HG03565 (cell line): Measurements from ENCODE around the gene PEX5L.

Experiments used
- ATAC-seq: cut with Tn5 transposase; IDR thresholded peaks from one replicate; pipeline ENCODE4 v1.9.1; 2021; ENCODE audit warnings: mild to moderate bottlenecking, moderate library complexity; ENCODE audit not compliant: unreplicated experiment

The PEX5L gene

DNA sequence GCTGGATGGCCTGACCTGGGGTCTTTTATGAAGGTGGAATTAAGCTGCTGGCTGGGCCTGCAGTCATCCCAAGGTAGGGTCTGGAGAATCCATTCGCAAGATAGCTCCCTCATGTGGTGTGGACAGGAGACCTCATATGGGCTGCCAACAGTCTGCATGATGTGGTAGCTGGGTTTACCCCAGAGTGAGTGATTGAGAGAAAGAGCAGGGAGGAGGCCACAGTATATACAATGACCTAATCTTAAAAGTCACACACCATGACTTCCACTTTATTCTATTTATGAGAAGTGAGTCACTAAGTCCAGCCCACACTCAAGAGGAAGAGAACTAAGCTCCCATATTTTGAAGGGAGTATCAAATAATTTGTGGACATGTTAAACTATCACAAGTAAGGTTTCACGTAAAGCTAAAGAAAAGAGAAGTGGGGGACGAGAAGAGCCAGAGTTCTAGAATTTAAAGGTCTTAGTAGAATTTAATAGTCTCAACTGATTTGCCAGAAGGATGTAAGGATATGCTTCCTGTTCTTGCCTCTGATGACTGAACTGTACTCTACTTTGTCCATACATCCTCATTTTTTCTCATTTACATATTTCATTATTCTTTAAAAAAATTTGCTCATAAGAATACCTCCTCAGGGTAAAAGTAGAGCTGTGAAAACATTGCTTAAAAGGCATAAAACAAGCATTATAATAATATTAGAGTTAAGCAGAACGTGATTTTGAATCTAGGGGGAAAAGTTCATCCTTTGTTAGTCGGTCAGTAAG lies 184.4 kb downstream of the PEX5L start:
- ATAC-seq, result peak; percentile 85

DNA sequence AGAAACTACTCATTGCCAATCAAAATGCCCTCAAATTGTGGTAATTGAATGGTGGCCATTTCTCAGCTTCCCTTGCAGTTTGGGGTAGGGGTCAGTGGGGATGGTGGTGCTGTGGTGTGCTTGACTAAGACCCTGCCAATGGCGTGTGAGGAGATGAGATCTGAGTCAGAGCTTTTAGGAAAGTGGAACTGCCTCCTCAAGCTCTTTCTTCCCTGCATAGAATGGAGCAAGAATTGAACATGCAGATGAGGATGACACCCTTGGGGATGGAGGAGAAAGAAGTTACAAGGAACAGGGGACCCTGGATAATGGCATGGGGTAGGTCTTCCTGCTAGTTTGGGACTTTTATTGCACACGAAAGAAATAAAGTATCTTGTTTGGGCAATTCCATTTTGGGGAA lies 188.0 kb downstream of the PEX5L start:
- no peak for ATAC-seq

DNA sequence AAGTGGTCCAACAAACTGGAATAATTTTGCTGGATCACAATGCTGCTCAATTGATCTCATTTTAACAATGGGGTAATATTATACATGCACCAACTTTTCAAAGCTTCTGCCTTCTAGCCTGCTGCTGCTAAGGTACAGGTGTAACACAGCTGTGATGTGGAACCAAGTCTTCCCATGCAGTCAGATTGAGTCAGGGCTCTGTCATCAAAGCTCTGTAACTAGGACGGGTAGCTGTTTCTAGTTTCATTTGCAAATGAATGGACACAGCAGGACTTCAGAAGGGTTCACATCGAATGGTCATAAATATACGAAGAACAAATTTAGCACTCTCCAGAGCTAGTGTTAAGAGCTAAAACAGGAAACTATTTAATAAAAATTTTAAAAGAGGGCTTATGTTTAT lies 194.7 kb downstream of the PEX5L start:
- ATAC-seq, result no peak

DNA sequence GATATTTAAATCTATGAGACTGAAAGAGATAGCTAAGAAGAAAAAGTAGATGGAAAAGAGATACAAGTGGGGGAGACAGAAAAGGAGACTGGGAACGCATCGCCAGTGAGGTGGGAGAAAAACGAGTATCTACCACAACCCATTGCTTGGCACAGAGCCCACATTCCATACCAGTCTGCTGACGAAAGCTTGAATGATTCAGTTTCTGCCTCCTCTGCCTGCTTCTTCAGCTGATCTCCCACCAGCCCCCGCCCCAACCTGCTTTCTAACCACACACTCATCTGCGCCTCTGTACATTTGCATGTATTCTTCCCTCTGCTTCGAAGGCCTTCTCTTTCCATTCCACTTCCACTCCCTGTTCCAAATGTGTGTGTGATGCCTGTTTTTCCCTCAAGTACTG lies 195.8 kb downstream of the PEX5L start:
- no peak for ATAC-seq

DNA sequence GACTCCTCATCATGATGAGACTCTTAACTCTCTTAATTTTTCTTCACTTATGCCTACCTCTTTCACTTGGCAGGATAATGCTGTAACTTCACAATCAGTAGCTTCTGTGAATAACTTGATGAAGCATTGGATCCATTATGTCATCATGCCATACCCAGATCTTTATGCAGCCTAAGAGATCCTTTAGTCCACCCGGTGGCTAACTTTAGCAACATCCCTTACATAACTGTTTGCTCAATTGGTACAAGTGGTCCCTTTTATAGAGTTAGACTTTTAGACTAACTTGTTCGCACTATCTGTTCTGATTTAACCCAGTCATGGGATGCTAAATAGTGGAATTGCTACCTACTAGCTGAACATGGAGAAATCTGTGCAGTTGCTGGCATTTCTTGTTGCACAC lies 199.4 kb downstream of the PEX5L start:
- ATAC-seq, result no peak

DNA sequence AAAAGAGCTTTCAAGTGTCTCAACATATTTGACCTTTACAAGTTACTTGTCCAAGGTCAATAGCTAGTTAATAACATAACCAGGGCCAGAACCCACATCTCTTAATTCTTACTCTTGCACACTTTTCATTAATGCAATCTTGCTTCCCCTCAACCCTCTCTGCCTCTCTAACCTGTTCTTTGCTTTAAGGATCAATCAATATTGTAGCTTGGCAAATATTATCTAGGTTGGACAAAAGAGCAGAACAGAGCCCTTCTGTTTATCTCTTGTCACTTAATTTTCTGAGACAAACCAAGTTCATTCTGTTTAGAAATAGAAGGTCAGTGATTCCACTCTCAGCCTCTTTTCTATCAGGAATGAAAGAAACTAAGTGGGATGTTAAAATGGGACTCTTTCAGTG lies 203.4 kb downstream of the PEX5L start:
- no peak for ATAC-seq

DNA sequence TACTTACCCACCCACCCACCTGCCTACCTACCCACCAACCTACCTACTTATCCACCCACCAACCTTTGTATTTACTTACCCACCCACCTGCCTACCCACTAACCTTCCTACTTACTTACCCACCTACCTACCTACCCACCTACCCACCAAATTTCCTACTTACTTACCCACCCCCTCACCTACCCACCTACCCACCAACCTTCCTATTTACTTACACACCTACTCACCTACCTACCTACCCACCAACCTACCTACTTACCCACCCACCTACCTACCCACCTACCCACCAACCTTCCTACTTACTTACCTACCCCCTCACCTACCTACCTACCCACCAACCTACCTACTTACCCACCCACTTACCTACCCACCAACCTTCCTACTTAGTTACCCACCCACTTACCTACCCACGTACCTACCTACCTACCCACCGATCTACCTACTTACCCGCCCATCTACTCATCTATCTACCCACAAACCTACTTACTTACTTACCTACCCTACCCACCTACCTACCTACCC lies 204.3 kb downstream of the PEX5L start:
- no peak for ATAC-seq

DNA sequence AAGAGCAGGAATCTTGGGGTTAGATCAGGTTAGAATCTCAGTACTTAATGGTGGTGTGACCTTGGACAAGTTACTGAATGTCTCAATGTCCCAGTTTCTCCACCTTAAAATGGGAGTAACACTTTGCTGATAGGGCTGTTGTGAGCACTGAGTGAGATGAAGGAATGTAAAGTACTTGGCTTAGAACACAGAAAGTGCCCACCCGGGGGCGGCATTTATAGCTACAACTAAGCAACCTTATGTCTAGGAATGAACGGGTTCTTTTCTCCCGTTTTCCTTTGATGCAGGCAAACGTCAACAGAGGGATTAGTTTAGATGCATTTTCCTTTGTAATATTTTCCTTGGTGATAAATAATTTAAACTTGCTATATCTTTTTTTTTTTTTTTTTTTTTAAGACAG lies 207.3 kb downstream of the PEX5L start:
- no peak for ATAC-seq

DNA sequence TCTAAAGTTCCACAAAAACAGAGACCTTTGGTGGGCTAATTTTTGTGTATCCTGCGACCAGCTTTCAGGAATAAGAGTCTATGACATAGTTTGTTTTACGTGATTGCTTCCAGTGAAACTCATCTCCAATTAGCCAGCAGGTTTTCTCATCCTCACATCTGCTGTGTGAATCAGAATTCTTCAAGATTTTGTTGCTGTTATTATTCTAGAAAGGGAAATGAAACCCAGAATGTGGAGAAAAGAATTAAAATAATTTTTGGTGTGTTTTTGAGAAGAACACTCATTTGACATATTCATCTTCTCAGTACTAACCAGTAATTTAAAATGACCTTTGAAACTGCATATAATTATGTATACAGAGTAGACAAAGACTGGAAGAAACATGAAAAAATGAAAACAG lies 208.0 kb downstream of the PEX5L start:
- no peak for ATAC-seq

DNA sequence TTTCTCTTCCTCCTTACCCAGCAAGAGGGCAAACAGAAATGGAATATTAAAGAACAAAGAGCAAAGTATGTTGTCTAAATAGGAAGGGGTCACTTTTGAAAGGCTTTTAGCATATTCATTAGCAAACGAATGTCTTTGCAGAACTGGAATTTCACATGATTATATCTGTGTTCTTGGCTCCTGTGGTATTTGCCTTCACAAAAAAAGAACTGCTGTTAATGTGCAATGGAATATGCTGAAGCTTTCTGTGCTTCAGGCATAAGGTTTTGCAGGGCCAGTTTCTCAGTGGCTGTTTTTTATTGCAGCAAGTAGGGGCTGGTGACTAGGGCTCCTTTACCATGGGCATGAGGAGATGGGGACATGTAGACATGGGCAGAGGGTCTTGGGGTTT lies 210.5 kb downstream of the PEX5L start:
- ATAC-seq, result no peak

DNA sequence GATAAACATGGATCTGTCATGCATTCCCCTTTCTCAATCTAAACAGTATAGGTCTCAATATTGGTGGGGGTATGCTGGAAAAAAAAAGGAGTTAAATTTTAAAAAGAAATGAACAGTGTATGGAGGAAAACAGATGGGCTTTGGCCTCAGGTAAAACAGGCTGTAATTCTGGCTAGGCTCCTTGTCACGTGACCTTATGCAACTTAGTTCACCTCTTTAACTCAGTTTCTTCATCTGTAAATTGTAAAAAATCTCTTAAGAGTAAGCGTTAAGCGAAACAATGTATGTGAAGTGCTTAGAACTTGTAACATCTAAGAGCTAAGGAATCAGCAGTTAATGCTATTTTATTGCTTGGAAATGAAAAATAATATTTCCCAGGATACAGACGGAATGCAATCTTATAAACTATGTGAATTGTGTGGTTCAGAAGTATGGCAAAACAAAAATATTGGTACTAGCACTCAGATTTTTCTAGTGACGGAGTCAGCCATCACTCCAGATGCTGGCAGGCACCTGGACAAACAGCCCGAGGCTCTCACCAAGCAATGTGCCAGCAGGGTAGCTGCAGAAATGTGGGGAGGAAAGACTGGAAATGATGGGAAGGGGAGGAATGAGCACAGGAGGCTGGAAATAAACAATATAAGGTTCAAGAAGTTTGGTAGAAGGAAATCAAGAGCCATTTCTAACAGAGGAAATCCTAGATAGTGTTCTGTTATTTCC lies 211.1 kb downstream of the PEX5L start:
- no peak for ATAC-seq

DNA sequence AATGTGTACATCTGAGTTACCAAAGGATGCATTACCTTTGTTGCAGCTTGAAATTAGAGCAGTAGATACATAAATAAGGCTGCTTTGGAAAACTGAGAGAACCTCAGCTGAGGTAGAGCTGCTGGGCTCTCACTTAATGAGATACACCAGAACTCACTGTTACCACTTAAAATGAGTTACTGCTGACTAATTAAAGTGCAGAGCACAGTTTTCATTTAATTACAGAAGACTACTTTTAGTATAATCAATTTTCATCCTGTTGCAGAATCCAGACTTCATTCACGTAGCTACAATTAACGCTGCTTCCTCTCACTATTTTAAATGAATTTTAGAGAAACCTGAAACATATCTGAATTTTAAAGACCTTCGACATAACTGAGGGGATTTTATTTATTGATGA lies 214.4 kb downstream of the PEX5L start:
- ATAC-seq, result no peak

DNA sequence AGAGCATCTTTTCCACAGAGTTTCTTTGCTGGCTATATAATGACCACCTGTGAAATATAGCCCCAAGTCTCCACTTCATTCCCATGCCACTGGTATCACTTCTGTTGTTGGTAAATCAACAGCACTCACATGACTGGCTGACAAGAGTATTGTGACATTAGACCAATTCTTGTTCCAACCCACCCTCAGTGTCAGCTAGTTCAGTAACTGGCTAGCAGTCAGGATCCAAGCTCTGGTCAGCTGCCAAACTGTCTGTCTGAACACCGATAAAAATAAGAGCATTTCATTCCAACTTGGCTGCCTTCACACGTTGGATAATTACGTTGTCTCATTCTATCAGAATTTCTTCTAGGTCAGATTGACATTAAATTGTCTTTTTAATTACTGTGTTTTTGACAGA lies 217.4 kb downstream of the PEX5L start:
- no peak for ATAC-seq

DNA sequence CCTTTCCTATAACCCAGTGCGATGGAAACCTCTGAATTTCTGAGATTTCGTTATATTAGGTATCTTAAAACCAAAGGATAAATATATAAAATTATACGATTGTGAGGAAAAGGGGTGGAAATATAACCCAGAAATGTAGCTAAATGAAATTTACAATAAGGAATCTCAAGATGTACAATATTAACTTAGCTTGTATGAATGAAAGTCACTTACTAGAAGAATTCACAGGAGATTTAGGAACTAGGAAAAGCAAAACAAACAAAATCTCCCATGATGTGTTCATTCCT lies 224.7 kb downstream of the PEX5L start:
- ATAC-seq, result no peak

DNA sequence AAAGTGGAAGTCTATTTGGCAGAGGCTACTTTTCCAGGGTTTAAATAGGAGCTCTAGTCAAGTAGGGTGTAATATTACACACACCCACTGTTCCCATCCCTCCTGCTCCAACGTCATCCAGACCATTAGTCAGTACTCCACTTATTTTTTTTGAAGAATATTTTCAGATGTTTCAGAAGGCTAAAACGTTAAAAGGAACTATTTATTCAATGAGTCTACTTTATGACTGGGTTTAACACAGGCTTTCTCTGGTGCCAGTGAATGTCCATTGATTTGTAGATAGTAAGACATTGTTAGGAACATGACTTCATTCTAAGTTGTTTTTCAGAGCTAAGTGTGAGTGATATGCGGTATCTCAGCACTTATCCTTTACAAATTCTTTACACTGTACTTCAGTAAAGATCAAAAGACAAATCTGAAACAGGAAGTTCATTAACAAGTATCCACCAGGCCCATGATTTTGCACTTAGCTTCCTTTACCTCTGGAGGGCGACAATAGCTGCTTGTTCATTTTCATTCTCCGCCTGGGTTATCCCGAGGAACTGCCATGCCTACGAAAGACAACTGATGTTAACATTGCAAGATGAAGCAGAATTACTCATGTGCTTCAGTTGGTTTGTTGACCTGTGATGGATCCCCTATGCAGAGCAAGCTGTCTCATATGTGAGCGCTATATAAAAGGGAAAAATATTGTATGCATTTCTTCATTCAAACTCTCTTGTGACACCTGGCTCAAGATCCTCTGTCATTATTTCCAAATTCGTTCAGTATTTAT lies 225.2 kb downstream of the PEX5L start:
- peak; percentile 86 for ATAC-seq

DNA sequence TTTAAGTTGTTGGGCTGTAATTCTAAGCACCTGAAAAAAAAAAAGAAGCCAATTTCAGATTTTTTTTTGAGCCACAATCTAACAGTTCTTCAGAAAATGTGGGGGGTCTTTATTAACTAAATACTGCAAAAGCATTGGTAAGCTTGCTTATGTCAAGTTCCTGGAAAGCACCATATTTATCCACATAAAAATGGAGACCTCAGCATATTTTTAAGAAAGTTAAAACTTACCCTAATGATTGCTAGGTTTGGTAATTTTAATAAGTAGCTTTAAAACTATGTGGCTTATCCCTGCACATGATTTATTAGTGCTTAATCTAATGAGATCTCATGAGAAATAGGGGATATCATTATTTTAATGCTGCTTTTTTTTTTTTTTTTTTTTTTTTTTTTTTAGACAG lies 227.1 kb downstream of the PEX5L start:
- ATAC-seq, result no peak

DNA sequence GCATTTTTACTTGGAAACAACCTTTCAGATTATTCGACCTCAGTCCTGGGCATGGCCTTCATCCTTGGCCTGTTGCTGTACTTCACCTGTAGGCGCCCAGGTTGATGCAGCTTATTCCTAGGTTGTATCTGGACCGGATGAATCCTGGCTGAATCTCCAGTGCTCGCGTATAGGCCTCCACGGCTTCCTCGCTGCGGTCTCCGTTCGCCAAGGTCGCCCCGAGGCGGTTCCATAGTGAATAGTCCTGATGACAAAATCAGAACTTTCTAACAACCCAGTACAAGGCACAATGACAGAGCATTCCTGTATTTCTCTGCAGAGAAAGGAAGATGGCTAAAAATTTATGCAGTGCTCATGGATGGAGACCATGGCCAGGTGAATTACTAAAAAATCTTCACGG lies 229.1 kb downstream of the PEX5L start:
- ATAC-seq, result no peak

DNA sequence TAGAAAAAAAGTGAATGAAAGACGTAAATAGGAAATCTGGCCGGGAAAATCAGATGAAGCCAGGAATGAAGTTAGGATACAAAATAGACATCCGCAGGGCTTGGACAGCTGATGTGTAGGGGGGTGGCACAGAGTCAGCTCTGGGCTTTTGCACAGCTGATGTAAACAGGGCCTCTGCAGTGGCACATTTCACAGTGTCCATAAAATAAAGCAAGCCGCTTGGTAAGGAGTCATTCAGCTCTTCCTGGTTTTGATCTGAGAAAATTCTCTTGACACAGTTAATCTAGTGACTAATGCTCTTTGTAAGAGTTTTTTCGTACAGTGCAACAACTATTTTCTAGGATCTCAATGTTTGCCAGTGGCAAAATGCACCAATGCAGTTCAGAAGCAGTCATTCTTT lies 230.6 kb downstream of the PEX5L start:
- ATAC-seq, result no peak

DNA sequence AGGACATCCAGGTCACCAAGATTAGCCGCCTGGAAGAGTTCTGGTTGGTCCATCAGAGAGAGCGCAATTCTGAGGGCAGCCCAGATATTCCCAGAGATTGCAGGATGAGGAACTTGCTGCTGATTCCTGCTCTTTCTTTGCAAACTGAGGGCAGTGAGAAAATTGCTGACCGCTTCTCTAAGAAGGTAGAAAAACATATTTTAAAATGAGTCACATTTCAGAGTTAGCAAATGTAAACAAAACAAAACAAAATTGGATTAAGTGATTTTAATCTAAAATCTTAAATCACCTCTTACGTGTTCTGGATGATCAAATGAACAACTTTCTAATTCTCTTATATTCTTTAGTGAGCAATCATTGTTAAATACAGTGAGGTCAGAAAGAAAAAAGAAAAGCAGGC lies 234.9 kb downstream of the PEX5L start:
- no peak for ATAC-seq

DNA sequence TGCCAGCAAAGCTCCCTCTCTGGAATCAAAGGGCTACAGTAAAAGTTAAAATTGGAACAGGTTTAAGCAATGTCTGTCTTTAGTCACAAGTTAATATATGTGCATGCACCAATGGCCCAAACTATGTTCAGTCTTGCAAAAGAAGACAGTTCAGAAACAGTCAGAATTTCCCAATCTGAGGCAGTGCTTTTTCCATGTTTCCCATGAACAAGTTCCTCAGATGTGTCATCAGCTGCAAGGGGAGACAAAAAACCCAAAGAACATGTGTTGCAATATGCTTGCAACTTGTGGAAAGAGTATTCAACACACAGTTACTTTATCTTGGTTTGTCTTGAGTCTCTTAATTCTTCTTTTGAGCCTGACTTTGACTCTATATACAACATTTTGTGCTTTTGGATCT lies 235.5 kb downstream of the PEX5L start:
- ATAC-seq, result no peak

DNA sequence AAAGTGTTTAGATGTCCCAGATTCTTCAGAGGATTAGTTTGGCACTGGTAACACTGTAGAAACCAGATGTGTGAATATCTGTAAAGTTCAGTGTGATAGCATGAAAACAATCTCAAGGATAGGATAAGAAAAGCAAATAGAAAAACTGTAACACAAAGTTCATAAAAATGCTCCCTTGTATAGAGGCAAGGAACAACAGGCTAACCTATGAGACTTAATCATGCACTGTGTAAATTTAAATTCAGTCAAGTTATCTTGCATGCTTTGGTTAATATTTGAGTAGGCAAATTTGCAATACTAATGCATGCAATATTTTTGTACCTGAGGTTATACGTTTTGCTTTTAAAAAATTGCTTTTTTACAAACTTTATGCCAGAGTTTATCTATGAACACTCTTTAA lies 239.5 kb downstream of the PEX5L start:
- no peak for ATAC-seq

DNA sequence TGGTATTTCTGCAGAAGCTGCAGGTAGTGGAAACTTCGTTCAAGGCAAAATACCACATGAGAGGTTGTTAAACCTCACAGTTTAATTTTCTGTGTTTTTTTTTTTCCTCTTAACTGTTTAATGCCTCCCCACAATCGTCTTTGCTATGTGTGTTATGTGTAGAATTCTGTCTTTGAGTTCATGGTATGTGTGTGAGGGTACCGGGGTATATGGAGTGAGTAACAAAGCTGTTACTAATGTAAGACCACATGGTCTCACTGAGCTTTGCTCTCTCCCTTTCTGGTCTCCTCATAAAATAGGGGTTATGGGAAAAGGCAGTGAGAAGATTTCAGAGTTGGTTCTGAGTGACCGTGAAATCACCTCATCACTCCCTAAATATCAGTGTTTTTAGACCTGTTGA lies 240.3 kb downstream of the PEX5L start:
- no peak for ATAC-seq
